Measurements from ENCODE around the gene ADAMTS17.

The ADAMTS17 gene

GRCh38 chr15:100186960-100187359 lies 154.8 kb downstream of the ADAMTS17 start:
- DNase-seq (ENCODE audit: low read depth) = no peak
- no peak for TF ChIP-seq CTCF (IDR thresholded peaks at IDR 0.05; ENCODE audit: control insufficient read depth, extremely low read depth, insufficient read depth)
- no peak overlapping the region for H3K4me3 ChIP-seq (ENCODE audit: low read depth, low read length)

- no peak for TF ChIP-seq CTCF (IDR thresholded peaks at IDR 0.05; ENCODE audit: control insufficient read depth, extremely low read depth, insufficient read depth)
- no peak for DNase-seq (ENCODE audit: low read depth)
These were observed 155.4 kb downstream of the ADAMTS17 start for GRCh38 chr15:100186366-100186765.

GRCh38 chr15:100183921-100184495 lies 157.8 kb downstream of the ADAMTS17 start:
- no peak overlapping the region for H3K4me3 ChIP-seq (ENCODE audit: low read depth, low read length)
- no peak for TF ChIP-seq CTCF (IDR thresholded peaks at IDR 0.05; ENCODE audit: control insufficient read depth, extremely low read depth, insufficient read depth)
- no peak for DNase-seq (ENCODE audit: low read depth)

More at GRCh38 chr15:100186366-100186765, 155.4 kb downstream of the ADAMTS17 start:
- no peak overlapping the region for H3K4me3 ChIP-seq (ENCODE audit: low read depth, low read length)

GRCh38 chr15:100180921-100181320 lies 160.9 kb downstream of the ADAMTS17 start:
- DNase-seq (ENCODE audit: low read depth) = no peak
- TF ChIP-seq CTCF (IDR thresholded peaks at IDR 0.05; ENCODE audit: control insufficient read depth, extremely low read depth, insufficient read depth) = no peak
- no peak overlapping the region for H3K4me3 ChIP-seq (ENCODE audit: low read depth, low read length)

- no peak for DNase-seq (ENCODE audit: low read depth)
- H3K4me3 ChIP-seq (ENCODE audit: low read depth, low read length) = no peak overlapping the region
- TF ChIP-seq CTCF (IDR thresholded peaks at IDR 0.05; ENCODE audit: control insufficient read depth, extremely low read depth, insufficient read depth) = no peak
These were observed 166.2 kb downstream of the ADAMTS17 start for GRCh38 chr15:100175406-100176114.

GRCh38 chr15:100174904-100175275 lies 166.9 kb downstream of the ADAMTS17 start:
- H3K4me3 ChIP-seq (ENCODE audit: low read depth, low read length) = no peak overlapping the region
- TF ChIP-seq CTCF (IDR thresholded peaks at IDR 0.05; ENCODE audit: control insufficient read depth, extremely low read depth, insufficient read depth) = no peak
- no peak for DNase-seq (ENCODE audit: low read depth)
